Right hindlimb (tissue), 1 donor: ENCODE results near the gene CCT7.

Experiments used
- DNase-seq: peaks from one replicate; pipeline ENCODE4 v3.0.0-alpha.2; 2018

Gene CCT7

GRCh38 chr2:73227086-73227485, 7.0 kb upstream of the CCT7 start:
- no peak for DNase-seq

GRCh38 chr2:73228631-73229030, 5.5 kb upstream of the CCT7 start:
- no peak for DNase-seq

DNA sequence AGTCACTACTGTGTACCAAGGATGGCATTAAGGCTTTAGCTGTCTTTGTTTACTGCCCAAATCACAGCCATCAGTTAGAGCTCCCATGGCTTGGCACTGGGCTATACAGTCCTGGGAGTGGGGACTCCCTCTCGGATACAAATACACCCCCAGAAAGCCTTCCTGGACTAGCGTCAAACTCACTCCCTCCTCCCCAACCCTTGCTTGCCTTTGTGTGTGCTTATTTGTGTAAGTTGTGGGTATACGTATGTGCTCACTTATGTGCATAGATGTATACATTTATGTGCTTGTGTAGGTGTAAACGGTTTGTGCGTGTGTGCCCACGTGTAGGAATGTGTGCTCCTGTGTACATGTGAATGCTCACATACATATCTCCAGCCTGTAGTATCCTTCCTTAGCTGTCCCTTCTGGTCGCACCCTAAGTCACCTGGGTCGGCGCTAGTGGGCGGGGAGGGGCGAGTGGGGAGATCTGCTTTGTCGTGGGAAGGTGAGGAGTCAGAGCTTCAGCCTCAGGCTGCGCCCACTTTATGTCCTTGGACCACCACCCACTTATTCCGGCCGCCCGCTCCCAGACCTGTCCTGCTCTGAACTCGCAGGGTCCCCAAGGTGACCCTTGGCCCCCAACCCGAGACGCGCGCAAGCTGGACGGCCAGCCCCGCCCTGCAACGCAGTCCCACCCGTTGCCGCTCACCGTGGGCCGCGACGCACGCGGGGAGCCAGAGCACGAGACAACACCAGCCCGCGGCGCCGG, 1.5 kb upstream of the CCT7 start:
- peak; percentile 38 for DNase-seq

GRCh38 chr2:73233154-73233931, 765 bp upstream of the CCT7 start, which contains the start of gene PRADC1:
Gene PRADC1, minus strand, starts transcription at chr2:73233239. Its CDS starts 79 bp downstream, at chr2:73233160.
- DNase-seq, result peak; percentile 100

DNA sequence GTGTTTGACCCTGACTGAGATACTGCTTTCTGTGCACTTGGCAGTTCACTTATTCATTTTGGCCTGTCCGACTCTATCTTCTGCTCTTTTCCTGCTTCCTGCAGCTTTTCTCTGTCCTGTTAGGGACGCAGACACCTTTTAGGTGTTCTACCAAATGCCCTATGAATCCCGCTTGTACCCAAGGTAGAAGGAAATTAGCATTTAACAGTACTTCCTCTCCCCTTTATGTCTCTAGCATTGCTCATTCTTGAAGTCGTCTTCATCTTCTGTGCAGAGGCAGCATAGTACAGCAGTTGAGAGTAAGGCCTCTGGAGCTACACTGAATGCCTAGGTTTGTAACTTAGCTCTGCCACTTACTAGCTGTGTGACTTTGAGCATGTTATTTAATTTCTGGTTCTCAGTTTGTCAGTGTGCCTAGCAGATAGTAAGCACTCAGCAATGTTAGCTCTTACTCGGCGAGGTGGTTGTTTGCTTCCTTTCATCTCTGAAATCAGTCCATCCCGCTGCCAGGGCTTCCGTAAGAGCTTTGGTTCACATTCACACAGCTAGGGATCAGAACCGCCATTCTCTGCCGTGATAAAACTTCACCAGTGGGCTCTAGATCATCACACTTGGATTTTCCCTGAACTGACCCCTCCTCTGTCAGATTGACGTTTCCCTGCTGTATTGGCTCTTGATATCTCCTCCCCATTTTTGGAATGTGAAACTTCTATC, 1.4 kb downstream of the CCT7 start:
- no peak for DNase-seq

DNA sequence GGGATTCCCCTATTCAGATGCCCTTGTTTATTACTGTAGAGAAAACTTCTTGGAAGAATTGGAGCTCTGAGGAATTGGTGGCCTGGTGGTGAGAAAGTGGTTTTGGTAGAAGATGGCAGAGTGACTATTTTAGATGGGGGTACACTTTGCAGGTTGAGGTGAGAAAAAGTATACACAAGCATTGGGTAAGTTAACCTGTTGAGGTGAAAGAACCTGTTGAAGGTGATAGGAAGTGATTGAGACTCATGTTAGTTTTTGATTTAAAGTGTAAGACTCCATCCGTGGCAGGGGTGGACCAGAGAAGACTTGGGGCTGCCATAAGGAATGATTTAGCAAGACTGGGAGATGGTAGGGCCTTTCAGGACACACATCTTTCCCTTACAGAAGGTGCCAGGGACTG, 3.1 kb downstream of the CCT7 start:
- DNase-seq, result no peak

- no peak for DNase-seq
These were observed 4.0 kb downstream of the CCT7 start for GRCh38 chr2:73238149-73238548.

DNA sequence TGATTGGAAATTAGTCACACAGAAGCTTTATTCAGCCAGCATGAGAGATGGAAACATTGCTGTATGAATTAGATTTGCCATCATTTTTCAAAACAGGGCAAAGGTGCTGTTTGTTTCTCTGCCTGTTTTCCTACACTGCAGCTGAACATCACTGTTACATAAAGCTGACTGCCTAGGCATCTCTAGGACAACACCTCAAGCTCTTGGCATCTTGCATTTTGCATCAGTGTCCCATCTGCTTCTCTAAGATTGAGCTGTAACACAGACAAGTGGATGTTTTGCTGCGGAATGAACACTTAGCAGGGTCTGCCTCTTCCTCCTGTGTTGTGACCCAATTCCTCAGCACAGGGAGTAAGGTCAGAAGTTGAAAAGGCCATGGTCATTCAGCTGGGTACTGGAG, 4.9 kb downstream of the CCT7 start:
- no peak for DNase-seq

GRCh38 chr2:73239776-73240175, 5.7 kb downstream of the CCT7 start:
- DNase-seq, result no peak

DNA sequence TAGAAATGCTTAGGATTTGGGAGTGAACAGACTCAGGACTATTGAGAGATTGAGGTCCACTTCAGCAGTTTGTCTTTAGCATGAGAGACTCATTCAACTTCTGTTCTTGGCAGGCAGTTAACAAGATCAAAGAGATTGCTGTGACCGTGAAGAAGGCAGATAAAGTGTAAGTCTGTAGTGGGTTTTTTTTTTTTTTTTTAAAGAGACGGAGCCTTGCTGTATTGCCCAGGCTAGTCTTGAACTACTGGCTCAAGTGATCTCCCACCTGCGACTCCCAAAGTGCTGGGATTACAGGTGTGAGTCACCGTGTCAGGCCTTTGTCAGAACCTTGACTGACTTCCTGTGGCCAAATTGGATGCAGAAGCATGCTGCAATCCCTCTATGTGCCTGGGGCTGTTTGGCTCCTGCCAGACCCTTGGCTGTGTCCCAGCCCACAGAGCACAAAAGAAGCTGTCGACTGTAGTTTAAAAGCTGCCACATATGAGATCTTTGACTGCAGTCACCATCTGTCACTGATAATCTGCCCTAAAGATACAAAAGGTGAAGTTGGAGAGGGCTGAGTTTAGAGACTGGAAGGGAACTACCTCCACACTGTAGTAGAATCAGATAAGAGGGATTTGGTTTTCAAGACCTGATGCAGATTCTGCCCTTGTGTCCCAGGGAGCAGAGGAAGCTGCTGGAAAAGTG, 9.9 kb downstream of the CCT7 start:
- DNase-seq, result no peak

GRCh38 chr2:73244580-73244979, 10.5 kb downstream of the CCT7 start:
- DNase-seq, result no peak

DNA sequence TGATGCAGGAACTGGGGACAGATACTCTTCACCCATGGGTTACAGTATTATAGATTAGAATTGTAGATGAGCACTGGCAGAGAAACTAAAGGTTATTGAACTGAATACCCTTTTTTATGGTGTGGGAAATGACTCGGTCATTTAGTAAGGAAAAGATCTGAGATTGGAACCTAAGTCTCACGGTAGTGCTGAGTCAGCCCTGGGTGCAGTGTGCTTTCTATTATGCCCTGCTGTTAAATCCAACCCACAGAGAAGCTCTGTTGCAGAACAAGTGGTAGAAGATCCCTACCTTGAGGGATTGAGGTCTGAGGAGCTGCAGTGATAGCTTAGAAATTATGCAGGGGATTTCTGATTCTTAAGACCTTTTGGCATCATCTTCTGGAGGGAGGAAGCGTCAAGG, 12.7 kb downstream of the CCT7 start:
- DNase-seq, result no peak

DNA sequence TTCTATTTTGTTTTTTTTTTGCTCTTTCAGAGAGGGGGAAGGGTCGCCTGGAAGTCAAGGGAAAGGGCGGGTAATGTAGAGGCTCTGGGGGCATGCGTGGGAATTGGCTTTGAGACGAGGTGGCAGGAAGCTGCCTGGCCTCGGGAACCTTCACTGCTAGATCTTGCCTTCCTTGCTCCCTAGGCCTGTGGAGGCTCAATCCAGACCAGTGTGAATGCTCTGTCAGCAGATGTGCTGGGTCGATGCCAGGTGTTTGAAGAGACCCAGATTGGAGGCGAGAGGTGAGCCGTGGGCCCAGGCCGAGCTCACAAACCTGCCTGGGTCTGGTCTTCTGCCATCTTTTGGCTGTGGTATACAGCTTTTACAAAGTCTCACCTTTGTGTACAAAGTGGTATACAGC, 15.5 kb downstream of the CCT7 start:
- no peak for DNase-seq

DNA sequence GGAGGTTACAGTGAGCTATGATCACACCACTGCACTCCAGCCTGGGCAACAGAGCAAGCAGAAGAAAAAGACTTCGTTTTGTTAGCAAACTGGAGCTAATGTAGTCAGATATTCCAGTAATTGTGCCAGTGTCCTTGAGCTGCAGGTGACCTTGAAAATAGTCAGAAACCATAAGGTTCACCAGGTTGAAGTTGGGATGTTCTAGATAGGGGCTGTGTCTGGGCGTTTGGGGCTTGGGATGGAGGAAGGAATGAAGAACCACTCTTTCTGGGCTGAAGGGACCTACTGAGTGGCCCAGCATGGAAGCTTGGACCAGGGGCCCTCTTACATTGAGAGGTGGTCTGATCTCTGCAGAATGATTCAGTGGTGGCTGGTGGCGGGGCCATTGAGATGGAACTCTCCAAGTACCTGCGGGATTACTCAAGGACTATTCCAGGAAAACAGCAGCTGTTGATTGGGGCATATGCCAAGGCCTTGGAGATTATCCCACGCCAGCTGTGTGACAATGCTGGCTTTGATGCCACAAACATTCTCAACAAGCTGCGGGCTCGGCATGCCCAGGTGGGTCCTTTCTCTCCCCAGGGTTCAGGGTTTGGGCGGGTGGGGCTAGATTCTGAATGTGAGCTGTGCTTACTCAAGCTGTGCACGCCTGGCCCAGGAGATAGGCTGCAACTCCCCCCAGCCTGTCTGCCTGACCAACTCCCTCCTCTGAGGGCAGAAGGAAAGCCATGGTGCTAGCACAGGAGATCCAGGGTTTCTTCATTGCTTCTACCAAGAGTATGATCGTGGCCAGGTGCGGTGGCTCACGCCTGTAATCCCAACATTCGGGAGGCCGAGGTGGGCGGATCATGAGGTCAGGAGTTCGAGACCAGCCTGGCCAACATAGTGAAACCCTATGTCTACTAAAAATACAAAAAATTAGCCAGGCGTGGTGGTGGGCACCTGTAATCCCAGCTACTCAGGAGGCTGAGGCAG, 17.1 kb downstream of the CCT7 start:
- no peak for DNase-seq

GRCh38 chr2:73252238-73253027, 18.3 kb downstream of the CCT7 start:
- no peak for DNase-seq

DNA sequence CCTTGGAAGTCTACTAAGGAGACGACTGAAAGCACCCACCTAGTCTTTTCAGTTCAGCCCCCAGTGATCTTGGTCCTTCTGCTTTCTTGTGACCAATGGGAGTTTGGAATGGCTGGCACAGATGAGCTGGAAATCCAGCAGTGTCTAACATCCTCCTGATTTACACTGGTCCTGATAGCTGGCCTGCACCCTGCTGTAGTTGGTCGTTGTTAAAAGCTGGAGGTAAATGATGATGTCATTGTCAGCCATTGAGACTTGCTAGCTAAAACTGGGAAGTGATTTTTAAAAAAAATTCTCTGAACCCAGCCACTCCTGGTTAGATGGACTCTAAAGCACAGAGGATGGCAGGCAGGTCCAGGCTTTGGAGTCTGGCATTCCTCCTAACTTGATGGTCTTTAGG, 19.3 kb downstream of the CCT7 start:
- DNase-seq, result no peak

GRCh38 chr2:73253901-73254300, 19.8 kb downstream of the CCT7 start:
- DNase-seq, result no peak

DNA sequence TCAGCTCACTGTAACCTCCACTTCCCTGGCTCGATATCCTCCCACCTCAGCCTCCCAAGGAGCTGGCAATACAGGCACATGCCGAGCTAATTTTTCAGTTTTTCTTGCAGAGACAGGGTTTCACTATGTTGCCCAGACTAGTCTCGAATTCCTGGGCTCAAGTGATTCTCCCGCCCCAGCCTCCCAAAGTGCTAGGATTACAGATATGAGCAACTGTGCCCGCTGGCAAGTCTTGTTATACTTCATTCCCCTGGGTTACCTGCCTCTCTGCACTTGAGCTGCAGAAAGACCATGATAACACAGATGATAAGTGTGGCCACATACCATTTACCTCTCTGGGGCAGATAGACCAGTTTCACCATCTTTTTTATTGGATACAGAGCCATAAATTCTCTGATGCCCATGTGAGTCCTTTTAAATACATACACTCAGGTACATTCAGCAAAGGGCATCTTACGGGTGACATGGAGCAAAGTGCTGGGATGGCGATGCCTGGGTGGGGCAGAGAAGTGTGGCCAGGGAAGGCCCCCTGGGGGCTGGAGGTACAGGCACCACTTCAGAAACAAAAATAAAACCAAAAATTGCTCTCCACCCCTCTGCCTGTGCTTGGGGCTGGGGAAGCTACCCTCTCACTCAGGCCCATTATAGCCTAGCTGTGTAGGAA, 20.4 kb downstream of the CCT7 start:
- DNase-seq, result no peak

DNA sequence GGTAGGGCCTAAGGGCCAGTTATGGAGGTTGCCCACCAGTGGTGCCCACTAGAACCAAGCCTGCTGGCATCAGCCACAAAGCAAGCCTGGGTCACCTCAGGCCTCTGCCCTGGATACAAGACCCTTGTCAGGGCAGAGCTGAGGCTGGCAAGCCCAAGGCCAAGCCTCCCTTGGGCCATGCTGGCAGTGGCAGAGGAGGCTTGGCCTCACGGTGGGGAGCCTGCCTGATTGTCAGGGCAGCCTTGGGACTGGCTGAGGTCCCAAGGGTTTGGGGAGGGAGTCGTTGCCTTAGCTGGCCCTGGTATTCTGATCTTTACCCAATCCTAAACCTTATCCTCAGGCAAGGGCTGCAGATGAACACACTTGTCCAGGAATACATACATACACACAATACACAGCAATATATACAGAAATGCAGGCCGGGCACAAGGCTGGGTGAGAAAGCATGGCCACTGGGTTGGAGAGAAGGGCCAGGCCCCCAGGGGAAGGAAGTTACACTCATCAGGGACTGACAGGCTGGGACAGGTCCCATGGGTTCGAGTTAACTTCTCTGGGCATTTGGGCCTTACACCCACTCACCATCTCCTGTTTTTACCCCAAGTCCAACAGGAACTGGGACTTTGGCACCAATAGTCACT, 21.0 kb downstream of the CCT7 start:
- no peak for DNase-seq
